Activated T-cell treated with anti-CD3 and anti-CD28 coated beads, Interleukin-2, amount 50 U/mL, for 1 hour (primary cell): Measurements from ENCODE around the gene C6orf15.
A peak's percentile ranks its signal among the peaks of the same experiment; 100 is the strongest.
"Not testable (repeated sequence)": the region's sequence is repeated elsewhere in the genome, so short reads cannot be mapped to it uniquely, and the experiment has no call there.

Source experiments
- DNase-seq: peaks from one replicate; pipeline ENCODE4 v3.0.0-alpha.2; 2020

C6orf15 gene

GRCh38 chr6:31098449-31098938, 13.9 kb downstream of the C6orf15 start:
- no peak for DNase-seq

DNA sequence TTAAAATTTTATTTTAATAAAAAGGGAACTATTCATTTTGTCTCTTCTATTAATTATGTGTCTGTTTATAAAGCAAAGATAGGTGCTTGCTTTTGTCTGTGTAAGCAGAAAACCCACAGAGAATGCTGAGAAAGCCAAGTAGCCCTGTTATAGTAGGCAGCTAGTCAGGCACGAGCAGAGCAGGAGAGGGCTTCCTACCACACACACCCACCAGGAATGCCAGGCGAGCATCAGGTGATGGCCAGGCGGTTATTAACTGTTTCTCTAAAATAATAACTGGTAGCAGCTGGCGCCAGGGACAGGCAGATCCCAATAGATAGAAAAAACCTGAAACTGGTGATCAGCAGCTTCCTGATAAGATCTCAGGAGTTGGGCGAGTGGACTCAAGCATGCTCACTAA, 15.7 kb downstream of the C6orf15 start:
- no peak for DNase-seq

DNA sequence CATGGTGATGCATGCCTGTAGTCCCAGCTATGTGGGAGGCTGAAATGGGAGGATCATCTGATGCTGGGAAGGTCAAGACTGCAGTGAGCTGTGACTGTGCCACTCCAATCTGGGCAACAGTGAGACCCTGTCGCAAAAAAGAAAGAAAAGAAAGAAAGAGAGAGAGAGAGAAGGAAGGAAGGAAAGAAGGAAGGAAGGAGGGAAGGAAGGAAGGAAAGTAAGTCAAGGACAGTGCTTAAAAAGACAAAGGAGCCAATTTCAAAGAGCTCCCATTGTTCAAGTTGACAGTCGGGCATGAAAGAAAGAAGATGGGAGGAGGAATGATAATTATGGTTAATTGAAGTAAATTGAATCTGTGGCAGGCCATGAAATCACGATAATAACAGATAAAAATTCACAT, 16.2 kb downstream of the C6orf15 start:
- no peak for DNase-seq

DNA sequence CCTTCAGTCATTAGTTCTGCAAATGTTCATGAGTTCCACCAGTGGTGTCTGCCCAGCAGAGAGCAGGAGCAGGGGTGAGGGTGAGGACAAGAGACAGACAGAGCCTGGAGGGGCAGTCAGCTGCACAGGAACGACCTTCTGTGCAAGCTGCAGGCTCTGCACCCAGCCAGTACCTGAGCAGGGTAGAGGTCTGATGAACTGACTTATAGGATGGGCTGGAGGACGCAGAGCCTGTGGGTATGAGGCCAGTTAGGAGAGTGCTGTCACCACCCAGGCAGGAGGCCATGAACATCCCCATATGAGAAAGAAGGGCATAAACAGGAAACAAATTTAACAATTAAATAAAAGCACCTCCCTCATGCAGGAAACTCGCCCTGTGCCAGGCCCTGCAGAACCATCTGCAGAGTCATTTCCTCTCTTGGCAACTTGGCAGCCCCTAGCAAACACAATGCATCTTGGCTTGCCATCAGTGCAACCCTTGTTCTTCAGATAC, 17.9 kb downstream of the C6orf15 start:
- DNase-seq, result peak; percentile 37

GRCh38 chr6:31092769-31093505, 19.4 kb downstream of the C6orf15 start:
- no peak for DNase-seq

GRCh38 chr6:31092238-31092637, 20.1 kb downstream of the C6orf15 start:
- DNase-seq, result no peak

DNA sequence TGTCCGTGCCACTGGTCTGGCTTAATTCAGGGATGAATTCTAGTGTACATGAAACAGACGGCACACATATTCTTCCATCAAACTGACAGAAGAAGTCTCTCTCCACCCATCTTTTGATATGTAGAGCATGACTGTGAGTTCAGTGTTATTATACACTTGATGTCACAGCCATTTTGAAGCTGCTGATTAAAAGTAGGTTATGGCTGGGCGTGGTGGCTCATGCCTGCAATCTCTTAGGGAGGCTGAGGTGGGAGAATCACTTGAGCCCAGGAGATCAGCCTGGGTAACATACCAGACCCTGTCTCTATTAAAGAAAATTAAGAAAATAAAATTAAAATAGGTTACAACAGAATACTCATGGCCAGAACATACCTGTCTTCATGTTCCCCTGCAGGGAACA, 20.7 kb downstream of the C6orf15 start:
- DNase-seq, result no peak

DNA sequence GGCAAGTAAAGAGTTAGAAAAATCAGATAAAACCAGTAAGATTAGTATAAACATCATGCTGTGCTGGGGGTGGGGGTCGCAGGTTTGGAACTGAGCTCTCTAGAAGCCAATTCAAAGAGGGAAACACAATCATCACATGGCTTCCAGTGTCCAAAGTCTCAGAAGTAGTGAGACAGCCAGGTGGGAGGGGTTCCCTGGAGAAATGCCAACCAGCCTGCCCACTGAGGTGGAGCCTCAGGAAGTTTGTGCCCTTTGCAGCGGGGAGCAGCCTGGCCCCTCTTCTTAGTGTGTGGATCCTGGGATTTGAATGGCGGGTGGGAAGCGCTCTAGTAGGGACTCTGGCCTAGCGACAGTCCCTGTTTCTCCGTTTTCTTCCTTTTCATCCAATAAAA, 21.4 kb downstream of the C6orf15 start:
- DNase-seq, result no peak

GRCh38 chr6:31090275-31090972, 22.0 kb downstream of the C6orf15 start:
- DNase-seq, result no peak

DNA sequence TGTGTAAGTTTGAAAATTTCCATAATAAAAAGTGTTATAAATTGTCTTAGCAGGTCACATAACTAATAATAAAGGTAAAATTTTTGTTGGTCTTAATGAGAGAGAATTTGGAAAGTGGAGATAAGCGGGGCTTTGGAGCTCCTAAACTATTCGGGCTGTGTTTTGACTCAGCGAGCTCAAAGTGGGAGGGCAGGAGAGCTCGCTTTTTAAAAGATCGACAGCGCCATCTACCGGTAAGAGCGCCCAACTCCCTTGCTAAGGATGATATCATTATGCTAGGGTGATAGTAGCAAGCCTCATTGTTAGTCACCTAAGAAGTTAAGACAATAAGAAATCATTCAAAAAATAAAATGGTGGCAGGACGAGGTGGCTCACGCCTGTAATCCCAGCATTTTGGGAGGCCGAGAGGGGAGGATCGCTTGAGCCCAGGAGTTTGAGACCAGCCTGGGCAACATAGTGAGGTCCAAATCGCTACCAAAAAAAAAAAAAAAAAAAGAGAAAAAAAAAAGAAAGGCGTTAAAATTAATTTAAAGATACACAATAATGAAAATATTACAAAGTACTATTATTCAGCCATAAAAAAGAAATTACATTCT, 24.8 kb downstream of the C6orf15 start:
- DNase-seq, result peak; percentile 83

DNA sequence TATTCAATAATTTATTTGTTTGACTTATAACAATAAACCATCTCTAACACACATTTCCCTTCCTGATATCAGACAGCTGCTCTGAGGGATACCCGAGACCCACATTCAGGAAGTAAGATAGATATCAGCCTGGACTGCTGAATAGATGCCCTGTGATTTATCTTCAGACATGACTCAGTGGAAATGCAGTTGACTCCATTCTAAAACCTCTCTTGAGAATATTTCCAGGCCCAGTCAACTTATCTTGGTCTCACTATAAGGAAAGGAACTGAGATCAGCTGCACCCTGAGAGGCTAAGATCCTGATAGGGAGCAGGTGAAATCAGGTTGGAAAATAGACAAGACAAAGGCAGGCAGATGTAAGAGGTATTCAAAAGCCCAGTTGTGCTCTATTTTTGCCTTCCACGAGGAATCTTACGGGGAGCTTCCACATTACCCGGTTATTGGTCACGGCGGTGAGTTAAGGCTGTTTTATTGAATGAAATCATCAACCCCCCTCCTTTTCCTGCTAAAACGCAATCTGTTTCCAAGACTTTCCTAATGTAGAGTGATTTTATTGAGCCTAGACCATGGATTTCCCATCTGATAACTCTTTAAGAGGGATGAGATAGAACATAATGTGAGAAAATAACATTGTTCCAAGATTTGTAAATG, 25.5 kb downstream of the C6orf15 start:
- no peak for DNase-seq

- peak; percentile 31 for DNase-seq
Observed at GRCh38 chr6:31083742-31084354, 28.5 kb downstream of the C6orf15 start.

- no peak for DNase-seq
Observed at GRCh38 chr6:31081872-31082271, 30.5 kb downstream of the C6orf15 start.

GRCh38 chr6:31079656-31080261, 32.6 kb downstream of the C6orf15 start:
- DNase-seq, result peak; percentile 66

- DNase-seq, result no peak
Observed at GRCh38 chr6:31076611-31077010, 35.8 kb downstream of the C6orf15 start.

DNA sequence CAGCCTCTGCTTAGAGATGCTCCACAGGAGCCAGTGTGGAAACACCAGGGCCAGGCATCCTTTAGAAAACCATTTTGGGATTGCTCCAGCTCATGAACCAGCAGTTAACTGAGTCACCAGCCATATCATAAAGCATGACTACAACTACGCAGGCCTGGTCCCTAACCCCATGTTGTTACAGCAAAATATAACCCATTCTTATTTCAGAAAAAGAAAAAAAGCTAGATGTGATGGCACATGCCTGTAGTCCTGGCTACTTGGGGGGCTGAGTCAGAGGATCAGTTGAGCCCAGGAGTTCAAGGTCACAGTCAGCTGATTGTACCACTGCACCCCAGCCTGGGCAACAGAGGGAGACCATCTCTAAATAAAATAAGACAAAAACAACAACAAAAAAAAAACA, 36.8 kb downstream of the C6orf15 start:
- no peak for DNase-seq

DNA sequence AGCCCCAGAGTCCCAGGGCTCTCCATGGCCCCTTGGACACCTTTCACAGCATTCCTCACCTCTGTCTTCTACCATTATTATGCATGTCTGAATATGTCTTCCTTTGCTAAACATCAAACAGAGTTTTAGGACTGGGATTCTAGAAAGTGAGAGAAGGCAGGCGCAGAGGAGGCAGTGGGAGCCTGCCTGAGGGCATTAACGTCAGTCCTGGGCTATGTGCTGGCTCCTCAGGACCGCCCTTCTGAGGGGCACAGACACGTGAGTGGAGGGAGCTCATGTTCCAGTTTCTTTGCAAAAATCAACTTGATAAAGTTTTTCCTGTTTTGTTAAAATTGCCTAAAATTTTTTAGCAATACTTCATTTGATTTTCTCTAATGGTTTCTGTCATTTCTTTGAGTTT, 38.0 kb downstream of the C6orf15 start:
- no peak for DNase-seq

DNA sequence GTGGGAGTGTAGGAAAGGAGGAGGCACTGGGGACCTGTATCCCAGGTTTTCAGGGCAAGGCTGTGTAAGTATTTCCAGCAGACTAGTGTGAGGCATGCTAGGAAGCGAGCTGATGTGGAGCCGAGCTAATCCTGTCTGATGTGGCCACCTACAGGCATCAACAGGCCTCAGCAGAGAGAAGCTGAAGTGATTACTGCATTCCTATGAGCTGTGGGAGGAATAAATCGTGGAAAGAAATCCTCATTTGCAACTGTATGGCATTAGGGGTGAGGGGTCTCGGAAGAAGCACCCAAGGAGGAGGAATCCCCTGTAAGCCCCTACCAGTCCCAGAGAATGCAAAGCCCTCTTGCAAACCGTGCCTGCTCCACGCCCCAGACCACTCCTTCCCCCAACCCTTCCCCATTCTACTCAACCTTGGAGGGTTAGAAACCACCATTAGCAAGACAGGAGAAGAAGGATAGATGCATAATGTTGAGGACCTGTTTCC, 41.6 kb downstream of the C6orf15 start:
- no peak for DNase-seq

DNA sequence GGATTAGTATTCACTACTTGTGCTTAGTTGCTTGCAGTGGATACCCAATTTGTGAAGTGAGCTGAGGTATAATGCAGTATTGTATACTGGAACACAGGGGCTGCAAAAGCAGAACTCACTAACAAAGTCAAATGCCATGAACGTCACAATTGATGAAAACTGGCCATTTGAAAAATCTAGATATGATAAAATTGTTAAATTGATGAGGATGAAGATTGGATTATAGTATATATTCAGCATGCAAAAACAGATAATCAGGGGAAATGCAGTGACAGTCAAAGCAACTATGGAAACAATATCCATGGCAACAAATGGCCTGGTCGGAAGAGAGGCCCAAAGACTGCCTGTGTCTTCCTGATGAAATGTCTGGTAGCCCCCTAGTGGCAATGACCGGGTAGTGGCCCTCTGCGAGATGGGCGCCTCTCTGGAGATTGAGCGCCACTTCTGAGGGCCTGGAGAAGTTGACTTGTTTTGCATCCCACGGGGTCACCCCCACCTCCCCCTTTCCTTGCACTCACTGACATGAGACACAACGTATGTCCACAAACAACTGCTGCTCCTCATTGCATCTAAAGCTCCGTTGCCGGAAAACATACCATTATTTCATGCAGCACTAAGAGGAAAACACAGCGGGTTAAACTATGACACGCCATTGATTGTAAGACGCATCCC, 43.6 kb downstream of the C6orf15 start:
- DNase-seq, result peak; percentile 70

DNA sequence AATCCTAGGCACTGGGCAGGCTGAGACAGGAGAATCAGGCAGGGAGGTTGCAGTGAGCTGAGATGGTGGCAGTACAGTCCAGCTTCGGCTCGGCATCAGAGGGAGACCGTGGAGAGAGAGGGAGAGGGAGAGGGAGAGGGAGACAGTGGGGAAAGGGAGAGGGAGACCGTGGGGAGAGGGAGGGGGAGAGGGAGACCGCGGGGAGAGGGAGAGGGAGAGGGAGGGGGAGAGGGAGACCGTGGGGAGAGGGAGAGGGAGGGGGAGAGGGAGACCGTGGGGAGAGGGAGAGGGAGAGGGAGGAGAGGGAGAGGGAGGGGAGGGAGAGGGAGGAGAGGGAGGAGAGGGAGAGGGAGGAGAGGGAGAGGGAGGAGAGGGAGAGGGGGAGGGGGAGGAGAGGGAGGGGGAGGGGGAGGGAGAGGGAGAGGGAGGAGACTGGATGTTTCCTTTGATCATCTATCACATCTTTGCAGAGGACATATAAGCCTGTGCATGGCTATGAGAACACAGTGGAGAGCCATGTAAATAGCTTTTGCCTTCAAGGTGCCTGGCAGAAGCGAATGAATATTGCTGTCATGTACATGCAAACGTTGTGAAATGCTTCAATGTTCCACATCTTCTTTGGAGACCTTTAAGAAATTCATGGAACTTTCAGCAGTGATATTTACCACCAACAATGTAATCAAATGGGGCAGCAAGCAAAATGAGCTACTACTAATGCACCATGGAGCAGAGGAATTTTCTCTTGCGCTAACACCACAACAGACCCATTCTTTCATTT, 44.3 kb downstream of the C6orf15 start:
- DNase-seq, result not testable (repeated sequence)

GRCh38 chr6:31067028-31067427, 45.3 kb downstream of the C6orf15 start:
- not testable (repeated sequence) for DNase-seq
